ENCODE data around the gene ANKRD13C.
"Not testable (repeated sequence)": the region's sequence is repeated elsewhere in the genome, so short reads cannot be mapped to it uniquely, and the experiment has no call there.

ANKRD13C gene, protein sequence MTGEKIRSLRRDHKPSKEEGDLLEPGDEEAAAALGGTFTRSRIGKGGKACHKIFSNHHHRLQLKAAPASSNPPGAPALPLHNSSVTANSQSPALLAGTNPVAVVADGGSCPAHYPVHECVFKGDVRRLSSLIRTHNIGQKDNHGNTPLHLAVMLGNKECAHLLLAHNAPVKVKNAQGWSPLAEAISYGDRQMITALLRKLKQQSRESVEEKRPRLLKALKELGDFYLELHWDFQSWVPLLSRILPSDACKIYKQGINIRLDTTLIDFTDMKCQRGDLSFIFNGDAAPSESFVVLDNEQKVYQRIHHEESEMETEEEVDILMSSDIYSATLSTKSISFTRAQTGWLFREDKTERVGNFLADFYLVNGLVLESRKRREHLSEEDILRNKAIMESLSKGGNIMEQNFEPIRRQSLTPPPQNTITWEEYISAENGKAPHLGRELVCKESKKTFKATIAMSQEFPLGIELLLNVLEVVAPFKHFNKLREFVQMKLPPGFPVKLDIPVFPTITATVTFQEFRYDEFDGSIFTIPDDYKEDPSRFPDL

DNA sequence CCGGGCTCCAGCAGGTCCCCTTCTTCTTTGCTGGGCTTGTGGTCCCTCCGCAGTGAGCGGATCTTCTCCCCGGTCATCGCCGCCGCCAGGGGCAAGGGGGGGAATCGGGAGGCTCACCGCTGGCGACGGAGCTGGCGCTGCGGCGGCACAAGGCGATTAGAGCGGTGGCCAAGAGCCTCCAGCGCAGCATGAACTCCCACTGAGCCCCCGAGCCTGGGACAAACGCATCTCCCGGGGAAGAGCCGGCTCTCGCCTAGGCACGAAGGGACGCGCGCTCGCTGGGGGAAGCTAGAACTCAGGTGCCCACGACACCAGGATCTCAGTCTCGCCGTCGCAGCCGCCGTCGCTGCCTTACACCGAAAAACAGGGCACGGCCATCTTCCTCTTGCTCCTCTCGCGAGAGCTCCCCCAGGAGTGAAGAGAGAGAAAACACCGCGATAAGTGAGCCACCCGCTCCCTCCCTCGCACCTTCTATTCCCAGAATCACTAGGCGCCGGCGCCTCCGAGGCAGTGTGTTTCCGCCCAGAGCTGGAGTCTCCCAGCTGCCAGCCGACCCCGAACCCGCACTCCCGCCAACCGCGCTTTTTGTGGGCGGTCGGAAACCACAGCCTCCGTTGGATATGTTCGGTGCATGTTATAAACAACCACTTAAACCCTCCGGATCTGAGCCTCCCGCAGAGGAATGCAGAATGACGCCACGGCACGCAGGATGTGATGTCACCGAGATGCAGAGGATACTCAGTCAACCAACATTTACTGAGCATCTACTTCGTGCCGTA is at the start of gene ANKRD13C:
Gene ANKRD13C (minus strand): TSS at position 391 of the 779 bp plus-strand sequence. CDS start 314 bp downstream, at position 77.
- DNase-seq (ENCODE audit: low read depth in 2 of 2) = peak; percentile 85 to 88

GRCh38 chr1:70403759-70404158 is 49.2 kb upstream of the ANKRD13C start:
- no peak for DNase-seq (ENCODE audit: low read depth in 2 of 2)

DNA sequence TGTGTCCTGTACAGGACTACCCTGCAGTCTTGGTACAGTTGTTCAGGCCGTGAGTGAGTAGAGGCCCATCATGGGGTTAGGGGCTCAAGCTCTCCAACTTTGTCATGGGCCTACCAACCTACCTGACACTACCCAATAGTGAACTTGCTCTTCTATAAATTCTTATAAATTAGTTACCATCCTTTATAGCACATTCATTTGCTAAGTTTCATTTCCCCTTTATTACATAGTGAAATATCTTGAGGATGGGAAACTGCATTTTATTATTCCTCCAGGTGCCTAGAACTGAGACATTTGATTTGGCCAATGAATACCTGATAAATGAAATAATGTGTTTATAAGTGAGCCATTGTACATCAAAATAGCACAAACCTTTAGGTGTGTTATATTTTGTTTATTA is 47.5 kb upstream of the ANKRD13C start:
- no peak for DNase-seq (ENCODE audit: low read depth in 2 of 2)

GRCh38 chr1:70400335-70400734 is 45.8 kb upstream of the ANKRD13C start:
- no peak for DNase-seq (ENCODE audit: low read depth in 2 of 2)

DNA sequence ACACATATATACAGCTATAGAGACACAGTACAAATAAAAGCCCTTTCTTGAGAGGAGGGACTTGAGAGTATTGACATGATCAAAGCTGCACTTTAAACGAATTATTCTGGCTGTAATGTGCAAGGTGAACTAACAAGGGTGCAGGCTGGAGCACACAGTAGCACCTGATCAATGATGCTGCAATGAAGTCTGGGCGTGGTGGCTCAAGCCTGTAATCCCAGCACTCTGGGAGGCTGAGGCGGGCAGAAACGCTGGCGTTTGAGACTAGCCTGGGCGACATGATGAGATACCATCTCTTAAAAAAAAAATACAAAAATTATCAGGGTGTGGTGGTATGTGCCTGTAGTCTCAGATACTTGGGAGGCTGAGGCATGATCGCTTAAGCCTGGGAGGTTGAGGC is 42.5 kb upstream of the ANKRD13C start:
- no peak for DNase-seq (ENCODE audit: low read depth in 2 of 2)

DNA sequence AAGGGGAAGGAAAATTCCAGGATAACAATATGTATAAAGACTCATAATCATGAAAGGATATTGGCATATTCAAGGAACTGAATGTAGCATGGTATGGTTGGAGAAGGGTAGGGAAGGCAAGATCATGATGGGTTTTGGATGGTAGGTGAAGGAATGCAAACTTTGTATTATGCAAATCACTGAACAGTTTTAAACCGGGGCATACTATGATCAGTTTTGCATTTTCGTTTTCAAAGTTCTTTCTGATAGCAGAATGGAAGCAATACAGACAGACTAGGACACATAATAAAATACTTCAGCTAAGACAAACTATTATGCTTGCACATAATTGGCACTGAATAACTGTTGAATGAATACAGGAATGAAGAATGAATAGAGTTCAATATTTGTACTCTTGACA is 42.1 kb upstream of the ANKRD13C start:
- no peak for DNase-seq (ENCODE audit: low read depth in 2 of 2)

DNA sequence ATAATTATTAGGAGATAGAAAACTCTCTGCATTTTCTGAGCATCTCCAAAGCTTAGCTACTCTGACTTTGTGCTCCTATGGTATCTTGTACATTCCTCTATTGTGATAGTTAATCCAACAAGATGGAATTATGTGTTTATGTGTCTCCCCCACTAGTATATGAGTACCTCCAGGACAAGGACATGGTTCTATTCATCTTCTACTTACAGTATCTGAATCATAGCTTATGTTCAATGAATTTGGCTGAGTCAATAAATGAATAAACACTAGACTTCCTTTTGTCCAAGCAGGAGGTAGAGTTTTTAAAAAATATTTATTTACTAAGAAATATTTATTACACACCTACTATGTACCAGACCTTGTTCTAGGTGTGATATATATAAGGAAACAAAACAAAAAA is 38.1 kb upstream of the ANKRD13C start:
- DNase-seq (ENCODE audit: low read depth in 2 of 2) = no peak

- no peak for DNase-seq (ENCODE audit: low read depth in 2 of 2)
Measured at GRCh38 chr1:70387507-70387906, 33.0 kb upstream of the ANKRD13C start.

DNA sequence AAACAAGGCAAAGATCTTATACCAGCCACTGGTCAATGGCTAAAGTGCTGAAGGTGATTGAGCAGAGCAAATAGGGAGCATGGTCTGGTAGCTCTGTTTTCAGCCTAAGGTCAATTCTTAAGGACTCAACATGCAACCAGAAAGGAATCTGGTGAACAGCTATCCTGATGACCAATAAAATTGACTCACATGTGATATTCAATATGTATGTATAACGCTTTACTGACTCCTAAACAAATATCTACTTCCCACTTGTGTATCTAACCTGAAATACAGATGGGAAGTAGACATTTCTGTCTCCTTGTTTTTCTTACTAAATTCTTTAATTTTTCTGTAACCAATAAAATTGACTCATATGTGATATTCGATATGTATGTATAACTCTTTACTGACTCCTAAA is 31.6 kb upstream of the ANKRD13C start:
- no peak for DNase-seq (ENCODE audit: low read depth in 2 of 2)

- no peak for DNase-seq (ENCODE audit: low read depth in 2 of 2)
Measured at GRCh38 chr1:70385477-70385876, 31.0 kb upstream of the ANKRD13C start.

DNA sequence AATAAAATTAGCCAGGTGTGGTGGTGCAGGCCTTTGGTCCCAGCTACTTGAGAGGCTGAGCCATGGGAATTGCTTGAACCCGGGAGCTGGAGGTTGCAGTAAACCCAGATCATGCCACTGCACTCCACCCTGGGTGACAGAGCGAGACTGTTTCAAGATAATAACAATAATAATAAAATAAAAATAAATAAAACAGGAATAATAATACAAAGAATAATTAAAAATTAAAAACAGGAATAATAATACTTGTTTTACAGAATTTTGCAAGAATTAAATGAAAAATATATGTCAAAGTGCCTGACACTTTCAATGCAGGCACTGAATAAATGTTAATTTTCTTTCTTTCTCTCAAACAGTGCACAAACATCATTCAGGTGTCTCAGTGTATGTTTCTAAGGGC is 30.0 kb upstream of the ANKRD13C start:
- DNase-seq (ENCODE audit: low read depth in 2 of 2) = no peak

- DNase-seq (ENCODE audit: low read depth in 2 of 2) = no peak
Measured at GRCh38 chr1:70383483-70383882, 29.0 kb upstream of the ANKRD13C start.

- no peak for DNase-seq (ENCODE audit: low read depth in 2 of 2)
Measured at GRCh38 chr1:70382682-70383081, 28.2 kb upstream of the ANKRD13C start.

DNA sequence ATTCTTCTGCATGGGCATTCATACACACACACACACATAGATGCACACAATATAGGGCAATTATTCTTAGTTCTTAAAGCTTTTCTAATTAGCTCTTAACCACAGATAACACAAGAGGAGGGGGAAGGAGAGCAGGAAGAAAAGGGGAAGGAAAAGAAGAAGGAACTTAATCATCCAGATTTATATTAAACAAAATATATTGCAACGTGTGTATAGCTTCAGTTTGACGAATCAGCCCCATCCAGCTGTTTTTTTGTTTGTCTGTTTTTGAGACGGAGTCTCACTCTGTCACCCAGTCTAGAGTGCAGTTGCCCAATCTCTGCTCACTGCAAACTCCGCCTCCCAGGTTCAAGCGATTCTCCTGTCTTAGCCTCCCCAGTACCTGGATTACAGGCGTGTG is 21.7 kb upstream of the ANKRD13C start:
- DNase-seq (ENCODE audit: low read depth in 2 of 2) = no peak

DNA sequence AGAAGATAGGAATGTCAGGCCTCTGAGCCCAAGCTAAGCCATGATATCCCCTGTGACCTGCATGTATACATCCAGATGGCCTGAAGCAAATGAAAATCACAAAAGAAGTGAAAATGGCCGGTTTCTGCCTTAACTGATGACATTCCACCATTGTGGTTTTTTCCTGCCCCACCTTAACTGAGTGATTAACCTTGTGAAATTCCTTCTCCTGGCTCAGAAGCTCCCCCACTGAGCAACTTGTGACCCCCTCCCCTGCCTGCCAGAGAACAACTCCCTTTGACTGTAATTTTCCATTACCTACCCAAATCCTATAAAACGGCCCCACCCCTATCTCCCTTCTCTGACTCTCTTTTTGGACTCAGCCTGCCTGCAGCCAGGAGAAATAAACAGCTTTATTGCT is 19.1 kb upstream of the ANKRD13C start:
- DNase-seq (ENCODE audit: low read depth in 2 of 2) = not testable (repeated sequence)

DNA sequence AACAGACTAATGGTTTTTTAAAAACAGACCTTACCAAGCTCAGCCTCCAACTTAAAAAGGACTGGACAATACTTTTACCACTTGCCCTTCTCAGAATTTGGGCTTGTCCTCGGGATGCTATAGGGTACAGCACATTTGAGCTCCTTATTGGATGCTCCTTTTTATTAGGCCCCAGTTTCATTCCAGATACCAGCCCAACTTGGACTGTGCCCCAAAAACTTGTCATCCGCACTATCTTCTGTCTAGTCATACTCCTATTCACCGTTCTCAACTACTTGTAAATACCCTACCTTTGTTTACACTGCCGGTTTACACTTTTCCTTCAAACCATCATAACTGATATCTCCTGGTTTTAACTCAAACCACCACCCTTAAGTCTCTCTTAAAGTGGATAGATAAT is 17.9 kb upstream of the ANKRD13C start:
- no peak for DNase-seq (ENCODE audit: low read depth in 2 of 2)

DNA sequence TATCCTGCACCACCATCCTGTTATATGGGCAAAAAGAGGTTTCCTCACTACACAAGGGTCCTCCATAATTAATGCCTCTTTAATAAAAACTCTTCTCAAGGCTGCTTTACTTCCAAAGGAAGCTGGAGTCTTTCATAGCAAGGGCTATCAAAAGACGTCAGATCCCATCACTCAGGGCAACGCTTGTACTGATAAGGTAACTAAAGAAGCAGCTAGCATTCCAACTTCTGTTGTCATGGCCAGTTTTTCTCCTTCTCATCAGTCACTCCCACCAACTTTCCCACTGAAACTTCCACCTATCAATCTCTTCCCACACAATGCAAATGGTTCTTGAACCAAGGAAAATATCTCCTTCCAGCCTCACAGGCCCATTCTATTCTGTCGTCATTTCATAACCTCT is 17.1 kb upstream of the ANKRD13C start:
- DNase-seq (ENCODE audit: low read depth in 2 of 2) = not testable (repeated sequence)

DNA sequence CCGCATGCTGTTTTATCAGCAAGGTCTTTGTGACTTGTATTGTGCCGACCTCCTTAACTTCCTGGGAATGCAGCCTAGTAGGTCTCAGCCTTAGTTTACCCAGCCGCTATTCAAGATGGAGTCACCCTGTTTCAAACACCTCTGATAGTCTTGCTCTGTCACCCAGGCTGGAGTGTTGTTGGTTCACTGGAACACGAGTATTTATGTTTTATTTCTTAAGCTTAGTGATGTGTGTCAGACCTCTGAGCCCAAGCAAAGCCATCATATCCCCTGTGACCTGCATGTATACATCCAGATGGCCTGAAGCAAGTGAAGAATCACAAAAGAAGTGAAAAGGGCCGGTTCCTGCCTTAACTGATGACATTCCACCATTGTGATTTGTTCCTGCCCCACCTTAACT is 12.9 kb upstream of the ANKRD13C start:
- DNase-seq (ENCODE audit: low read depth in 2 of 2) = not testable (repeated sequence)

GRCh38 chr1:70366997-70367396 is 12.5 kb upstream of the ANKRD13C start:
- DNase-seq (ENCODE audit: low read depth in 2 of 2) = not testable (repeated sequence)

DNA sequence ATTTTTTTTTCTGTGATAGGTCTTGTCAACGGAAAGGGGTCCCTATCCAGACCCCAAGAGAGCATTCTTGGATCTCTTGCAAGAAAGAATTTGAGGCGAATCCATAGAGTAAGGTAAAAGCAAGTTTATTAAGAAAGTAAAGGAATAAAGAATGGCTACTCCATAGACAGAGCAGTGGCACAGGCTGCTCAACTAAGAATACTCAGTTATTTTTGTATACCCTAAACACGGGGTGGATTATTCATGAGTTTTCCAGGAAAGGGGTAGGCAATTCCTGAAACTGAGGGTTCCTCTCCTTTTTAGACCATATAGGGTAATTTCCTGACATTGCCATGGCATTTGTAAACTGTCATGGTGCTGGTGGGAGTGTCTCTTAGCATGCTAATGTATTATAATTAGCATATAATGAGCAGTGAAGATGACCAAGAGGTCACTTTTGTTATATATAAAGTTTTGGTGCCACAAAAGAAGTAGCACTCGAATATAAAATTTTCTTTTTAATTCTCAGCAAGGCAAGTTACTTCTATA is 12.0 kb upstream of the ANKRD13C start:
- not testable (repeated sequence) for DNase-seq (ENCODE audit: low read depth in 2 of 2)

GRCh38 chr1:70364439-70364838 is 9.9 kb upstream of the ANKRD13C start:
- no peak for DNase-seq (ENCODE audit: low read depth in 2 of 2)

DNA sequence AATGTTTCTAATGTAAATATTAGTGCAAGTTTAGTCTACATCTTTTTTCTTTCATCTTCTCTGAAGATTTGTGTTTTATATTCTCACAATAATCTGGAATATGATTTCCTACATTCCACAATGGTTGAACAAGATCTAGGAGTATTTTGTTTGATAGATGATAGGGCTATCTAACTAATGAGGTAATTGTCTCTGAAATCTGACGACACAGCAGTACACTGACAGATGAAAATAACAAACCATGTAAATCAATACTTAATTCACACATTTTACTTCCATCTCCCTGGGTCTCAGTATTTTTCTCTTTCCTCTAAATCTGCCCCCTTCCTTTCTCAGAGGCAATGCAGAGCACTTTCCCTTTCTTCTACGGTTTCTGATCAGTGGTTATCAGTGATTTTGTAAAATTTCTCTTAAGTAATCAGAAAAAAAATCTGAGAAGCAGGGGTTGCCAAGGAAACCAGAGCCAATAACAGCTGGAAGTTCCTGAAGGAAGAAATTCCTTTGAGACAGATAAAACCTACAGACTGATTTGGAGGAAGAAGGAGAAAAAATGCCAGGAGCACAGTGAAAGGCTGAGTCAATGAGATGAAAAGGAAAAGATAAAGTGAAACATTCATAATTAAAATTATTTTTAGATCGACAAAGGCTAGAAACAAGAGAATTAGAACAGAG is 7.3 kb upstream of the ANKRD13C start:
- no peak for DNase-seq (ENCODE audit: low read depth in 2 of 2)
